Neural cell (in vitro differentiated cells): ENCODE results near the gene PCIF1. TPM values are rescaled to one million over a fixed set of nuclear protein-coding genes. Genes with fewer than 3 reads are reported as not detected.

Experiments
- H2AFZ ChIP-seq: fragments of 200-600, 300-800 bp; sonication (generic), shearing (Covaris generic); 2 replicates; pipeline ENCODE4 v1.6.0; 2014; ENCODE audit warnings: low read depth, mild to moderate bottlenecking, antibody characterized with exemption, low read length, moderate library complexity
- H3F3A ChIP-seq: fragments of 200-600 bp; shearing (Covaris generic); 2 replicates; pipeline ENCODE4 v1.6.1; 2016; ENCODE audit warnings: mild to moderate bottlenecking, moderate library complexity, mixed read lengths, antibody characterized with exemption, low read length; ENCODE audit not compliant: insufficient read depth, poor library complexity, severe bottlenecking
- H3K27ac ChIP-seq: fragments of 200-600, 300-800 bp; sonication (generic), shearing (Covaris generic); 2 replicates; pipeline ENCODE4 v1.5.1; 2014; ENCODE audit warnings: mild to moderate bottlenecking, low read length, moderate library complexity
- H3K27me3 ChIP-seq: fragments of 300-800, 200-600 bp; sonication (generic), shearing (Covaris generic); 2 replicates; pipeline ENCODE4 v1.6.0; 2014; ENCODE audit warnings: mild to moderate bottlenecking, low read depth, low read length, moderate library complexity; ENCODE audit not compliant: insufficient read depth
- H3K36me3 ChIP-seq: fragments of 300-800, 200-600 bp; sonication (generic), shearing (Covaris generic); 2 replicates; pipeline ENCODE4 v1.5.1; 2014; ENCODE audit warnings: mild to moderate bottlenecking, antibody characterized with exemption, low read length, moderate library complexity; ENCODE audit not compliant: insufficient read depth
- H3K4me2 ChIP-seq: fragments of 300-800, 200-600 bp; sonication (generic), shearing (Covaris generic); 2 replicates; pipeline ENCODE4 v1.6.0; 2014; ENCODE audit warnings: mild to moderate bottlenecking, low read length
- H3K4me3 ChIP-seq: fragments of 300-800, 200-600 bp; sonication (generic), shearing (Covaris generic); 2 replicates; pipeline ENCODE4 v1.5.1; 2014; ENCODE audit warnings: mild to moderate bottlenecking, low read length, moderate library complexity
- H3K79me2 ChIP-seq: fragments of 200-600 bp; shearing (Covaris generic); replicated peaks from 2 replicates; pipeline ENCODE4 v1.6.0; 2014; ENCODE audit warnings: mild to moderate bottlenecking, low read length, moderate library complexity; ENCODE audit not compliant: insufficient read depth
- H3K9ac ChIP-seq: fragments of 300-800, 200-600 bp; sonication (generic), shearing (Covaris generic); 2 replicates; pipeline ENCODE4 v1.6.1; 2016; ENCODE audit warnings: mild to moderate bottlenecking, low read length, mixed read lengths
- H3K9me2 ChIP-seq: fragments of 200-600 bp; shearing (Covaris generic); 2 replicates; pipeline ENCODE4 v1.6.1; 2016; ENCODE audit warnings: mild to moderate bottlenecking, low read length, mixed read lengths; ENCODE audit not compliant: insufficient read depth
- H3K9me3 ChIP-seq: fragments of 200-600, 300-800 bp; sonication (generic), shearing (Covaris generic); 2 replicates; pipeline ENCODE4 v1.6.1; 2016; ENCODE audit warnings: mild to moderate bottlenecking, mixed run types, low read length, moderate library complexity, mixed read lengths
- H4K20me1 ChIP-seq: fragments of 200-600 bp; shearing (Covaris generic); 2 replicates; pipeline ENCODE4 v1.6.1; 2016; ENCODE audit warnings: mild to moderate bottlenecking, mixed run types; ENCODE audit not compliant: insufficient read depth
- EP300 ChIP-seq: fragments of 450-650 bp; conservative IDR thresholded peaks from 2 replicates; pipeline ENCODE4 v1.6.1; 2014; ENCODE audit warnings: antibody characterized with exemption, mild to moderate bottlenecking, moderate library complexity; ENCODE audit not compliant: poor library complexity, severe bottlenecking
- EZH2 ChIP-seq: fragments of 200-600, 300-800 bp; shearing (Covaris generic), sonication (generic); IDR thresholded peaks from 2 replicates; pipeline ENCODE4 v1.6.1; 2014; ENCODE audit warnings: antibody characterized with exemption, low read length, borderline replicate concordance, mild to moderate bottlenecking; ENCODE audit not compliant: insufficient read depth, poor library complexity, severe bottlenecking
- MXI1 ChIP-seq: fragments of 450-650 bp; conservative IDR thresholded peaks from 2 replicates; pipeline ENCODE4 v1.6.1; 2014; ENCODE audit warnings: antibody characterized with exemption, mild to moderate bottlenecking; ENCODE audit not compliant: poor library complexity, severe bottlenecking
- POLR2AphosphoS5 ChIP-seq: IDR thresholded peaks from 2 replicates; pipeline ENCODE4 v1.6.1; 2012
- RAD21 ChIP-seq: fragments of 450-650 bp; conservative IDR thresholded peaks from 2 replicates; pipeline ENCODE4 v1.6.1; 2014; ENCODE audit warnings: antibody characterized with exemption, mild to moderate bottlenecking, moderate library complexity
- REST ChIP-seq: IDR thresholded peaks from 2 replicates; pipeline ENCODE4 v1.6.1; 2012; ENCODE audit warnings: borderline replicate concordance
- SMC3 ChIP-seq: fragments of 450-650 bp; conservative IDR thresholded peaks from 2 replicates; pipeline ENCODE4 v1.6.1; 2014; ENCODE audit warnings: antibody characterized with exemption, mild to moderate bottlenecking, moderate library complexity; ENCODE audit not compliant: poor library complexity
- TAF1 ChIP-seq: IDR thresholded peaks from 2 replicates; pipeline ENCODE4 v1.6.1; 2012; ENCODE audit warnings: low read depth
- polyA plus RNA-seq: library from polyadenylated mRNA; depleted of rRNA; stranded (reverse); fragments of >200 nt; gene quantifications from 2 replicates; pipeline ENCODE4 v1.2.3, GENCODE V29; 2014
- TF ChIP-seq, protein P1 (sequence below): fragments of 450-650 bp; IDR thresholded peaks from 2 replicates; pipeline ENCODE4 v1.5.1; 2014; ENCODE audit warnings: antibody characterized with exemption, mild to moderate bottlenecking, moderate library complexity; ENCODE audit not compliant: poor library complexity, severe bottlenecking

The PCIF1 gene
- polyA plus RNA-seq, 1 donor from 2014 or later = 28.3 TPM

- Histone ChIP-seq H3K9me3 (no peaks in the 10 kb centered on the region), H3K9me2 (no peaks in the 10 kb centered on the region), H3K4me3 (no peak overlapping the region), H3K27ac (no peak overlapping the region), H3F3A (no peaks in the 10 kb centered on the region), H3K79me2 (no peaks in the 10 kb centered on the region), H3K9ac (no peak overlapping the region), H3K4me2 (no peak overlapping the region), H3K27me3 (no peaks in the 10 kb centered on the region), H2AFZ (no peak overlapping the region), H3K36me3 (peaks cover 16% of the 10 kb centered on the region), H4K20me1 (no peaks in the 10 kb centered on the region)
- TF ChIP-seq, protein P1, sequence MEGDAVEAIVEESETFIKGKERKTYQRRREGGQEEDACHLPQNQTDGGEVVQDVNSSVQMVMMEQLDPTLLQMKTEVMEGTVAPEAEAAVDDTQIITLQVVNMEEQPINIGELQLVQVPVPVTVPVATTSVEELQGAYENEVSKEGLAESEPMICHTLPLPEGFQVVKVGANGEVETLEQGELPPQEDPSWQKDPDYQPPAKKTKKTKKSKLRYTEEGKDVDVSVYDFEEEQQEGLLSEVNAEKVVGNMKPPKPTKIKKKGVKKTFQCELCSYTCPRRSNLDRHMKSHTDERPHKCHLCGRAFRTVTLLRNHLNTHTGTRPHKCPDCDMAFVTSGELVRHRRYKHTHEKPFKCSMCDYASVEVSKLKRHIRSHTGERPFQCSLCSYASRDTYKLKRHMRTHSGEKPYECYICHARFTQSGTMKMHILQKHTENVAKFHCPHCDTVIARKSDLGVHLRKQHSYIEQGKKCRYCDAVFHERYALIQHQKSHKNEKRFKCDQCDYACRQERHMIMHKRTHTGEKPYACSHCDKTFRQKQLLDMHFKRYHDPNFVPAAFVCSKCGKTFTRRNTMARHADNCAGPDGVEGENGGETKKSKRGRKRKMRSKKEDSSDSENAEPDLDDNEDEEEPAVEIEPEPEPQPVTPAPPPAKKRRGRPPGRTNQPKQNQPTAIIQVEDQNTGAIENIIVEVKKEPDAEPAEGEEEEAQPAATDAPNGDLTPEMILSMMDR = no peak
- TF ChIP-seq MXI1 = no peak
- TF ChIP-seq EP300 = no peak
- TF ChIP-seq RAD21 = no peak
- TF ChIP-seq TAF1 = no peak
- TF ChIP-seq REST = no peak
- TF ChIP-seq SMC3 = no peak
- TF ChIP-seq POLR2AphosphoS5 = no peak
- TF ChIP-seq EZH2 = no peak
Measured at GRCh38 chr20:45945678-45946148, 11.2 kb downstream of the PCIF1 start.

DNA sequence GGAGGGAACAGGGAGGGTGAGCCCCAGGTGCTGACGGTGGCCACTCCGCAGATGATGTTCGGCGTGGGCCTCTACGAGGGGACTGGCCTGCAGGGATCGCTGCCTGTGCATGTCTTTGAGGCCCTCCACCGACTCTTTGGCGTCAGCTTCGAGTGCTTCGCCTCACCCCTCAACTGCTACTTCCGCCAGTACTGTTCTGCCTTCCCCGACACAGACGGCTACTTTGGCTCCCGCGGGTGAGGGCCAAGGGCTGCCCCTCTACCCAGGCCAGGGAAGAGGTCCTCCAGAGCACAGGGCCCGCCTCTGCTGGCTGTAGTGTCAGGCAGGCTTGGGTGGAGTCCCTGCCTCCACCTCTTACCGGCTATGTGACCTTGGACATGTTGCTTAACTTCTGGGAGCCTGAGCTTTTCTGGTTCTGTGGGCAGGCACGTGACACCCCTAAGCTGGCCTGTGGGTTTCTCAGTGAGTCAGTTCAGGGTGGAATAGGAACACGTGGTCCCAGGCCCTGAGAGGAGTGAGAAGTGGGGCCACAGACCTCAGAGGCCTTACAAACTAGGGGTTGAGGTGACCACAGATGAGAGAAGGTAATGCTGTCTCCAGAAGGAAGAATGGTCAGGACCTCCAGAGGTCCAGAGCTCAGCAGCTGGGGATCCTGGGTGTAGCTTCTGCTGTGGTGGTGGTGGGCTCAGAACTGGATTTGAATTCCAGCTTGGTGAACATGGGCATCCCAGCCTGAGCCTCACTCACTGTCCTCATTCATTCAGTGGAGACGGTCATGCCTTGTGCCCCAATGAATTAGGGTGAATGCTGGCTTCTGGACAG lies 11.9 kb downstream of the PCIF1 start:
- Histone ChIP-seq H3K4me2 (no peak overlapping the region), H3K27me3 (no peaks in the 10 kb centered on the region), H3K27ac (no peak overlapping the region), H3K4me3 (no peak overlapping the region), H3K9me3 (no peaks in the 10 kb centered on the region), H4K20me1 (no peaks in the 10 kb centered on the region), H2AFZ (no peak overlapping the region), H3K79me2 (no peaks in the 10 kb centered on the region), H3K9me2 (no peaks in the 10 kb centered on the region), H3K9ac (no peak overlapping the region), H3K36me3 (peaks cover 16% of the 10 kb centered on the region), H3F3A (no peaks in the 10 kb centered on the region)
- TF ChIP-seq REST (no peak), EZH2 (no peak), POLR2AphosphoS5 (no peak), MXI1 (no peak), TAF1 (no peak), RAD21 (no peak), SMC3 (no peak), EP300 (no peak)
- TF ChIP-seq, protein P1 = no peak
